ENCODE results near the gene COL4A6.
"Not testable (repeated sequence)": the region's sequence is repeated elsewhere in the genome, so short reads cannot be mapped to it uniquely, and the experiment has no call there.

The COL4A6 gene

GRCh38 chrX:108412783-108413182, 25.4 kb downstream of the COL4A6 start:
- TF ChIP-seq CTCF (IDR thresholded peaks at IDR 0.05; ENCODE audit: insufficient read depth, missing control alignments), result no peak
- FAIRE-seq (no peak), DNase-seq (ENCODE audit: insufficient read length, low spot score) (no peak)

- no peak for DNase-seq (ENCODE audit: insufficient read length, low spot score)
- TF ChIP-seq CTCF (IDR thresholded peaks at IDR 0.05; ENCODE audit: insufficient read depth, missing control alignments), result no peak
- no peak for FAIRE-seq
These were observed 38.6 kb downstream of the COL4A6 start for GRCh38 chrX:108399418-108400165.

GRCh38 chrX:108397627-108398391, 40.4 kb downstream of the COL4A6 start:
- no peak for DNase-seq (ENCODE audit: insufficient read length, low spot score)
- no peak for FAIRE-seq
- no peak for TF ChIP-seq CTCF (IDR thresholded peaks at IDR 0.05; ENCODE audit: insufficient read depth, missing control alignments)

GRCh38 chrX:108396986-108397385, 41.2 kb downstream of the COL4A6 start:
- DNase-seq (ENCODE audit: insufficient read length, low spot score) (no peak), FAIRE-seq (no peak)
- no peak for TF ChIP-seq CTCF (IDR thresholded peaks at IDR 0.05; ENCODE audit: insufficient read depth, missing control alignments)

GRCh38 chrX:108396188-108396891, 41.9 kb downstream of the COL4A6 start:
- no peak for TF ChIP-seq CTCF (IDR thresholded peaks at IDR 0.05; ENCODE audit: insufficient read depth, missing control alignments)
- DNase-seq (ENCODE audit: insufficient read length, low spot score) (no peak), FAIRE-seq (no peak)

GRCh38 chrX:108390976-108391717, 47.1 kb downstream of the COL4A6 start:
- not testable (repeated sequence) for FAIRE-seq; DNase-seq (ENCODE audit: insufficient read length, low spot score)

- no peak for TF ChIP-seq CTCF (IDR thresholded peaks at IDR 0.05; ENCODE audit: insufficient read depth, missing control alignments)
- DNase-seq (ENCODE audit: insufficient read length, low spot score), result no peak
- no peak for FAIRE-seq
These were observed 53.4 kb downstream of the COL4A6 start for GRCh38 chrX:108384783-108385182.

All from D721Med (cell line).